Panc1 (cell line): ENCODE data around the gene NAGPA. TPM values are rescaled to one million over a fixed set of nuclear protein-coding genes. Genes with fewer than 3 reads are reported as not detected.

Experiments used
- ATAC-seq: fragments of 200-7000 bp; cut with Tn5 transposase; 2 replicates; pipeline ENCODE4 v1.9.1; 2020; ENCODE audit warnings: mild to moderate bottlenecking, moderate library complexity
- BruUV-seq: library from RNA; stranded (reverse); fragments of 400-500 nt; replicated peaks from 2 replicates; lab custom pipeline; 2021; lab: Mats Ljungman, UMichigan
- CTCF ChIA-PET: fragments of 300-600 bp; sonication (Branson Sonifier 250); formaldehyde crosslinking; loops from one replicate; lab custom pipeline; 2022; ENCODE audit warnings: antibody characterized with exemption; lab: Charles Lee
- POLR2A ChIA-PET: fragments of 300-600 bp; sonication (Branson Sonifier 250); formaldehyde crosslinking; loops from one replicate; lab custom pipeline; 2022; ENCODE audit warnings: antibody characterized with exemption; lab: Charles Lee
- DNase-seq: peaks from one replicate; pipeline ENCODE4 v3.0.0-alpha.2; 2010; ENCODE audit warnings: low read depth, low spot score
- H3K27ac ChIP-seq: 2 replicates; pipeline ENCODE4 v1.5.1; 2011; ENCODE audit warnings: mild to moderate bottlenecking, low read length, inconsistent platforms
- H3K27me3 ChIP-seq: fragments of 200-500 bp; sonication (Bioruptor generic); 2 replicates; pipeline ENCODE4 v1.6.0; 2014; ENCODE audit warnings: low read length, inconsistent platforms; ENCODE audit not compliant: control insufficient read depth, insufficient read depth
- H3K36me3 ChIP-seq: fragments of 200-500 bp; sonication (Bioruptor generic); 2 replicates; pipeline ENCODE4 v1.5.1; 2014; ENCODE audit warnings: inconsistent platforms, mild to moderate bottlenecking, low read length, moderate library complexity; ENCODE audit not compliant: control insufficient read depth, insufficient read depth
- H3K4me1 ChIP-seq: 2 replicates; pipeline ENCODE4 v1.5.1; 2011; ENCODE audit warnings: inconsistent platforms, mild to moderate bottlenecking, low read length, moderate library complexity; ENCODE audit not compliant: control insufficient read depth, insufficient read depth
- H3K4me3 ChIP-seq, 2 experiments: 2 replicates each; pipeline ENCODE4 v1.5.1; 2011 to 2012; ENCODE audit warnings: low read depth in 2 of 2, low read length in 2 of 2, mild to moderate bottlenecking in 2 of 2, inconsistent platforms in 1 of 2, moderate library complexity in 1 of 2
- H3K9me3 ChIP-seq: fragments of 200-500 bp; sonication (Bioruptor generic); 2 replicates; pipeline ENCODE4 v1.5.1; 2014; ENCODE audit warnings: low read depth, mild to moderate bottlenecking, inconsistent platforms, low read length, moderate library complexity; ENCODE audit not compliant: control insufficient read depth, insufficient read depth
- POLR2AphosphoS5 ChIP-seq: IDR thresholded peaks from 2 replicates; pipeline ENCODE4 v1.6.1; 2012; ENCODE audit warnings: mild to moderate bottlenecking, low read depth, low read length, moderate library complexity
- SIN3A ChIP-seq: IDR thresholded peaks from 2 replicates; pipeline ENCODE4 v1.6.1; 2012; ENCODE audit warnings: low read depth, mild to moderate bottlenecking, low read length, moderate library complexity, borderline replicate concordance; ENCODE audit not compliant: insufficient read depth
- TCF7L2 ChIP-seq: IDR thresholded peaks from 2 replicates; pipeline ENCODE4 v1.6.1; 2011; ENCODE audit warnings: mild to moderate bottlenecking, low read depth, low read length, inconsistent platforms
- in situ Hi-C: cut with HindIII; loops from 2 replicates; pipeline ENCODE4 v1.10.0; 2016; ENCODE audit warnings: low sequenced_read_pairs, low pct_unique_long_range_greater_than_20kb
- intact Hi-C: fragments of 100-400 bp; cut with micrococcal nuclease; formaldehyde crosslinking; loops from one replicate; pipeline ENCODE4 v1.10.0; 2022; ENCODE audit not compliant: unreplicated experiment
- total RNA-seq: library from RNA; stranded (reverse); gene quantifications from one replicate; pipeline ENCODE4 v1.2.1, GENCODE V29; 2021; ENCODE audit not compliant: unreplicated experiment
- TF ChIP-seq, protein P1 (sequence below): fragments of 450-650 bp; IDR thresholded peaks from 2 replicates; pipeline ENCODE4 v1.5.1; 2017; ENCODE audit warnings: mild to moderate bottlenecking
- TF ChIP-seq, protein P2 (sequence below), 2 experiments: IDR thresholded peaks; 2 replicates each; pipeline ENCODE4 v1.6.1; 2011 to 2012; ENCODE audit warnings: low read depth in 2 of 2, control low read depth in 1 of 2, low read length in 1 of 2, mild to moderate bottlenecking in 1 of 2, moderate library complexity in 1 of 2; ENCODE audit not compliant: insufficient read depth in 1 of 2

Gene NAGPA
- total RNA-seq, 1 experiment from 2014 or later: 19.2 TPM

DNA sequence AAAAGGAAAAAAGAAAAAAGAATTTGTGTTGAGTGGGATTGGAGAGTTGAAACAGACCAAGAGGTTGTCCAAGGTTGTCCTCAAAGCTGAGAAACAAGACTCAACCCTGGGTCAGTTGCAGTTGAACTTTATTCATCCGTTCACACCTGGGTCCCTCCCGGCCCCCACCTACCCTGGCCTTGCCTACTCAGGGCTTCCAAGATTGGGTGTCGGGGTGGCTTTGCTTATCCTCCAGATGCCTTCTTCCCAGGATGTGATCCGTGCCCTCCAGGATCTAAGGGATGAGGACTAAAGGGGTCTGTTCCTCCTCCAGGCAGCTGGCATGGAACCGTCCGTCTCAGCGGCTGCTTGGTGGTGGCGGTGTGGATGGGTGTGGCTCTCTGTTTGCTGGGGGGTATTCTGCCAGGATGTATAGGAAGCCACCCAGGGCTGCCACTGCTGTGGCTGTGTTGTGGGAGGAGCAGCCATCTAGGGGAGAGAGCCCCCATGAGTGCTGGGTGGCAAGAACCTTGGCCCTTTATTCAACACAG, 10.3 kb upstream of the NAGPA start:
- ATAC-seq: no peak
- H3K9me3 ChIP-seq: no peaks in the 10 kb centered on the region
- ChIA-PET CTCF (no interaction called here), POLR2A (no interaction called here)
- intact Hi-C loops: no loop called here
- H3K27ac ChIP-seq: no peak overlapping the region
- no peak for DNase-seq
- no peaks in the 10 kb centered on the region for H3K36me3 ChIP-seq
- no peaks in the 10 kb centered on the region for H3K4me1 ChIP-seq
- in situ Hi-C loops: no loop called here
- TF ChIP-seq, protein P1, sequence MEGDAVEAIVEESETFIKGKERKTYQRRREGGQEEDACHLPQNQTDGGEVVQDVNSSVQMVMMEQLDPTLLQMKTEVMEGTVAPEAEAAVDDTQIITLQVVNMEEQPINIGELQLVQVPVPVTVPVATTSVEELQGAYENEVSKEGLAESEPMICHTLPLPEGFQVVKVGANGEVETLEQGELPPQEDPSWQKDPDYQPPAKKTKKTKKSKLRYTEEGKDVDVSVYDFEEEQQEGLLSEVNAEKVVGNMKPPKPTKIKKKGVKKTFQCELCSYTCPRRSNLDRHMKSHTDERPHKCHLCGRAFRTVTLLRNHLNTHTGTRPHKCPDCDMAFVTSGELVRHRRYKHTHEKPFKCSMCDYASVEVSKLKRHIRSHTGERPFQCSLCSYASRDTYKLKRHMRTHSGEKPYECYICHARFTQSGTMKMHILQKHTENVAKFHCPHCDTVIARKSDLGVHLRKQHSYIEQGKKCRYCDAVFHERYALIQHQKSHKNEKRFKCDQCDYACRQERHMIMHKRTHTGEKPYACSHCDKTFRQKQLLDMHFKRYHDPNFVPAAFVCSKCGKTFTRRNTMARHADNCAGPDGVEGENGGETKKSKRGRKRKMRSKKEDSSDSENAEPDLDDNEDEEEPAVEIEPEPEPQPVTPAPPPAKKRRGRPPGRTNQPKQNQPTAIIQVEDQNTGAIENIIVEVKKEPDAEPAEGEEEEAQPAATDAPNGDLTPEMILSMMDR: no peak
- no peak for TF ChIP-seq TCF7L2
- TF ChIP-seq SIN3A: no peak
- TF ChIP-seq POLR2AphosphoS5: no peak
- TF ChIP-seq, protein P2, sequence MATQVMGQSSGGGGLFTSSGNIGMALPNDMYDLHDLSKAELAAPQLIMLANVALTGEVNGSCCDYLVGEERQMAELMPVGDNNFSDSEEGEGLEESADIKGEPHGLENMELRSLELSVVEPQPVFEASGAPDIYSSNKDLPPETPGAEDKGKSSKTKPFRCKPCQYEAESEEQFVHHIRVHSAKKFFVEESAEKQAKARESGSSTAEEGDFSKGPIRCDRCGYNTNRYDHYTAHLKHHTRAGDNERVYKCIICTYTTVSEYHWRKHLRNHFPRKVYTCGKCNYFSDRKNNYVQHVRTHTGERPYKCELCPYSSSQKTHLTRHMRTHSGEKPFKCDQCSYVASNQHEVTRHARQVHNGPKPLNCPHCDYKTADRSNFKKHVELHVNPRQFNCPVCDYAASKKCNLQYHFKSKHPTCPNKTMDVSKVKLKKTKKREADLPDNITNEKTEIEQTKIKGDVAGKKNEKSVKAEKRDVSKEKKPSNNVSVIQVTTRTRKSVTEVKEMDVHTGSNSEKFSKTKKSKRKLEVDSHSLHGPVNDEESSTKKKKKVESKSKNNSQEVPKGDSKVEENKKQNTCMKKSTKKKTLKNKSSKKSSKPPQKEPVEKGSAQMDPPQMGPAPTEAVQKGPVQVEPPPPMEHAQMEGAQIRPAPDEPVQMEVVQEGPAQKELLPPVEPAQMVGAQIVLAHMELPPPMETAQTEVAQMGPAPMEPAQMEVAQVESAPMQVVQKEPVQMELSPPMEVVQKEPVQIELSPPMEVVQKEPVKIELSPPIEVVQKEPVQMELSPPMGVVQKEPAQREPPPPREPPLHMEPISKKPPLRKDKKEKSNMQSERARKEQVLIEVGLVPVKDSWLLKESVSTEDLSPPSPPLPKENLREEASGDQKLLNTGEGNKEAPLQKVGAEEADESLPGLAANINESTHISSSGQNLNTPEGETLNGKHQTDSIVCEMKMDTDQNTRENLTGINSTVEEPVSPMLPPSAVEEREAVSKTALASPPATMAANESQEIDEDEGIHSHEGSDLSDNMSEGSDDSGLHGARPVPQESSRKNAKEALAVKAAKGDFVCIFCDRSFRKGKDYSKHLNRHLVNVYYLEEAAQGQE (IDR thresholded peaks at IDR 0.05; ENCODE audit: insufficient read depth in 1 of 2, low read depth in 2 of 2, low read length in 1 of 2): no peak
- no TSS peak for BruUV-seq
- peaks cover 7% of the 10 kb centered on the region; the same call in 1 of the 2 replicates for H3K27me3 ChIP-seq
- H3K4me3 ChIP-seq: no peak overlapping the region

DNA sequence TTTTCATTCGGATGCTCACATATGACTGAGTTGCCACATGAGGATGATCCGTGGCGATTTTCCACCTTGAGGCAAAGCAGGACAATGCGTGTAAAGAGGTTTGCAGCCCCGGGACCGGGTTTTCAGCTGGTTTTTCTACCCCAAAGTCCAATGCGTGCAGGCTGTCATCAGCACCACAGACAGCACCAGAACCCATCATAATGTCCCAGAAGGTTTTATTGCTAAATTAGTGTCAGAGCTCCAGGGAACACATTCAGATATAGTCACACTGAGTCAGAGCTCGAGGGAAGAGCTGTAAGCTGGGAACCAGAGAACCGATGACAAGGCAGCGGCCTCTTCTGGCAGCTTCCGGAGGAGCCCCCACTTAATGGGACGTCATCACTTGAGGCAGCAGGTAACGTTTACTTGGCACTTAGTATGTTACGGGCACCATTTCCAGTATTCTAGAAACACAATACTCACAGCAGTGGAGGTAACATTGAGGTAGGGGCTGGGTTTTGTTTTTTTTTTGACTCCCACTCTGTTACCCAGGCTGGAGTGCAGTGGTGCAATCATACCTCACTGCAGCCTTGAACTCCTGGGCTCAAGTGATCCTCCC, 8.9 kb upstream of the NAGPA start:
- in situ Hi-C loops (no loop called here), intact Hi-C loops (no loop called here)
- ATAC-seq (no peak), DNase-seq (no peak)
- H3K9me3 ChIP-seq: no peaks in the 10 kb centered on the region
- POLR2A ChIA-PET: no interaction called here
- H3K36me3 ChIP-seq: no peaks in the 10 kb centered on the region
- CTCF ChIA-PET: no interaction called here
- TF ChIP-seq, protein P2 (IDR thresholded peaks at IDR 0.05; ENCODE audit: insufficient read depth in 1 of 2, low read depth in 2 of 2, low read length in 1 of 2): peak; percentile 61 to 76; a peak in 2 of 4 replicates
- no peak for TF ChIP-seq SIN3A
- no TSS peak for BruUV-seq
- 0 out of 2 replicates have a peak, but pooled peaks cover 3% of the 10 kb centered on the region for H3K27me3 ChIP-seq
- H3K4me3 ChIP-seq: no peak overlapping the region
- H3K4me1 ChIP-seq: no peaks in the 10 kb centered on the region
- H3K27ac ChIP-seq: no peak overlapping the region
